Upper lobe of left lung (tissue), 4 donors: ENCODE measurements around the gene DXO.
"Not testable (repeated sequence)": the region's sequence is repeated elsewhere in the genome, so short reads cannot be mapped to it uniquely, and the experiment has no call there.

Experiments used
- CTCF ChIP-seq, 6 experiments: fragments of 450-650 bp in 4 of 6; fragments of 200-600 bp in 2 of 6; sonication (generic) in 2 of 6; IDR thresholded peaks; one replicate each; pipeline ENCODE4 v1.5.1; 2016 to 2019; ENCODE audit warnings: antibody characterized with exemption in 6 of 6
- EP300 ChIP-seq, 4 donors: sonication (generic); formaldehyde crosslinking; IDR thresholded peaks; one replicate each; pipeline ENCODE4 v1.5.1; 2017; ENCODE audit warnings: antibody characterized with exemption in 4 of 4, control low read depth in 2 of 4
- POLR2A ChIP-seq, 4 donors: fragments of 450-650 bp; IDR thresholded peaks; one replicate each; pipeline ENCODE4 v1.5.1; 2016 to 2017; ENCODE audit warnings: antibody characterized with exemption in 4 of 4, mild to moderate bottlenecking in 2 of 4
- POLR2AphosphoS5 ChIP-seq, 2 donors: sonication (generic); formaldehyde crosslinking; IDR thresholded peaks; one replicate each; pipeline ENCODE4 v1.5.1; 2017; ENCODE audit warnings: antibody characterized with exemption in 2 of 2

GRCh38 chr6:31994421-31994820 is 22.5 kb upstream of the DXO start:
- TF ChIP-seq CTCF, POLR2A, POLR2AphosphoS5, EP300 (IDR thresholded peaks at IDR 0.05): not testable (repeated sequence)
